8988T (cell line): ENCODE data around the gene IQCK.

ENCODE experiments used
- DNase-seq: peaks from one replicate; pipeline ENCODE4 v3.0.0; 2011

Gene IQCK

DNA sequence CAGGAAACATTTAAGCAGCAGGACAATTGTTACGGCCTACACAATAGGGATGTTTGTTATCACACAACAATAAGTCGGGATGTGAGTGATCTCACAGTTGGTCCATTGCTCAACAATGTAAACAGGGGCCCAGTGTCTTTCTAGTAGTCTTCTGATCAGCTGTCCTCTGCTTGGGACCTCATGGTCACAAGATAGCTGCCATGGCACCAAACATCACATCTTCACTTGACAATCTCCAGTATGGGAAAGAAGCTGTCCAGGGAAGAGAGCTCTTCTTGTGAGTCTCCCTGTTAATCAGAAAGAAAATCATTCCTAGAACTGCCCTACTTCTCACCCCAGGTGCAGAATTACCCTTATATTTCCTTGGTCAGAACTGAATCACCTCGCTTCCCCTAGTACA lies 172.8 kb downstream of the IQCK start:
- DNase-seq = no peak

GRCh38 chr16:19892902-19893301 lies 174.8 kb downstream of the IQCK start:
- DNase-seq = no peak

DNA sequence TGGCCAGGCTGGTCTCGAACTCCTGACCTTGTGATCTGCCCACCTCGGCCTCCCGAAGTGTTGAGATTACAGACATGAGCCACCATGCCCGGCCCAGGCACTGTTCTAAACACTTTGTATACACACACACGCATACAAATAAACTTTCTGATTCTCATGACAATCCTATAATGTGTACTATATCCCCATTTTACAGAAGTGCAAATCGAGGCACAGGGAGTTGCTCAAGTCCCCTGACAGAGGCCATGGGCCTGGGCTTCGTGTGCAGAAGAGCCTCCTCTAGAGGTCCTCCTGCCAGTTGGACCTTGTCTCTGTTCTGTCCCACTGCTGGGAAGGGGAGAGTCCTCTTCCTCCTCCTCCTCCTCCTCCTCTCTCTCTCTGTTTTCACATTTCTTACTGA lies 176.5 kb downstream of the IQCK start:
- DNase-seq = no peak

DNA sequence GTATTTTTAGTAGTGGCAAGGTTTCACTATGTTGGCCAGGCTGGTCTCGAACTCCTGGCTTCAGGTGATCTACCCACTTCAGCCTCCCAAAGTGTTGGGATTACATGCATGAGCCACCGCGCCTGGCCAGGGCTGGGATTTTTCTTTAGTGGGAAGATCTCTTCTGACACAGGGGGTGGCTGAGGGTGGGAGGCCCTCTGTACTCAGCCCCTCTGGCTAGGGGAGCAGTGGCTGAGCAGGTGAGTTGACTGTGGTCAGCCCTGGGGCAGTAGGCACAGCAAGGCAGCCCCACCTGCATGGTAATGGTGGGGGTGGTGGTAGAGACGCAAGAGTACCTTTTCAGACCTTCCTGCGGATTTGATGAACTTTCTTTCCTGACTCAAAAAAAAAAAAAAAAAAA lies 178.9 kb downstream of the IQCK start:
- no peak for DNase-seq

GRCh38 chr16:19898166-19898565 lies 180.1 kb downstream of the IQCK start:
- DNase-seq = no peak

DNA sequence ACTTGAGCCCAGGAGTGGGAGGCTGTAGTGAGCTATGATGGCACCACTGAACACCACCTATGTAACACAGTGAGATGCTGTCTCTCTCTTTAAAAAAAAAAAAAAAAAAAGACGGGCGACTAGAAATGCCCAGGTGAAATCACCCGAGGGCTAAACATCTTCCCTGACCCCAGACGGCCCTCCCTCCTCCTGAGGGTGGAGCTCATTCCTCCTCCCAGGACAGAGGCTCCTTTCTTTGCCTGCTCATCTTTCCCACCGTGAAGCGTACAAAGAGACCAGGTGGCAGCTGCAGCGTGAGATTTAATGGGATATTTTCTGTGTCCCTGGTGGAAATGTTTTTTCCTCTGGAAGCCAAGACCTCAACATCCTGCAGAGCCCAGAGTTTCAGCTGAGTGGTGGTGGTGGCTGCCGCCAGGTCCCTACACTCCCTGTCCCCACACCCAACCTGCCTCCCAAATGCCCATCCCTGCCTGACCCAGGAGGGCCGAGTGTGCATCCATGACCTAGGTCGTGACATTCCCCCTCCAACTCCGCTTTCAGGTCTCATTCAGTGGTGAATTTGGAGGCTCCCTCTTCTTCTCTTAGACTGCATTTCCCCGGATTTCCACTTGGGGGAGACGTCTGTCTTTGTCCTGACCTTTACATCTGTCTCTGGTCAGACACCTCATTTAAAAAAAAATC lies 181.0 kb downstream of the IQCK start:
- DNase-seq = no peak

DNA sequence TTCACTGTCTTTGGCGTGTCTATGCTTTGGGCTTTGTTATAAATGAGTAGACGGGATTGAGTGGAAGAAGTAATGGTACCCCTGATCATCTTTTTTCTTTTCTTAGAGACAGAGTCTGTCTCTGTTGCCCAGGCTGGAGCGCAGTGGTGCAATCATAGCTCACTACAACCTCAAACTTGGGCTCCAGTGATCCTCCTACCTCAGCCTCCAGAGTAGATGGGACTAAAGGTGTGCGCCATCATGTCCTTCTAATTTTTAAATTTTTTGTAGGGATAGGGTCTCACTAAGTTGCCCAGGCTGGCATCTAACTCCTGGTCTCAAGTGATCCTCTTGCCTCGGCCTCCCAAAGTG lies 181.5 kb downstream of the IQCK start:
- no peak for DNase-seq

GRCh38 chr16:19901164-19901563 lies 183.1 kb downstream of the IQCK start:
- no peak for DNase-seq

- DNase-seq = peak; percentile 50
These were observed 189.3 kb downstream of the IQCK start for GRCh38 chr16:19907161-19907992.
